SK-N-DZ (cell line): ENCODE measurements around the gene DAB1.

Source experiments
- DNase-seq: peaks from one replicate; pipeline ENCODE4 v3.0.0-alpha.2; 2015; ENCODE audit warnings: low spot score

DAB1 gene

GRCh38 chr1:57277681-57278080 lies 146.2 kb downstream of the DAB1 start:
- DNase-seq: no peak

GRCh38 chr1:57276918-57277317 lies 146.9 kb downstream of the DAB1 start:
- no peak for DNase-seq

GRCh38 chr1:57272601-57273000 lies 151.3 kb downstream of the DAB1 start:
- no peak for DNase-seq

GRCh38 chr1:57272150-57272549 lies 151.7 kb downstream of the DAB1 start:
- DNase-seq: no peak

GRCh38 chr1:57270927-57271698 lies 152.7 kb downstream of the DAB1 start:
- DNase-seq: no peak

- no peak for DNase-seq
Observed at GRCh38 chr1:57269630-57270225, 154.1 kb downstream of the DAB1 start.

- DNase-seq: no peak
Observed at GRCh38 chr1:57265104-57265503, 158.8 kb downstream of the DAB1 start.

- no peak for DNase-seq
Observed at GRCh38 chr1:57262472-57262871, 161.4 kb downstream of the DAB1 start.

GRCh38 chr1:57258557-57259325 lies 165.1 kb downstream of the DAB1 start:
- no peak for DNase-seq

GRCh38 chr1:57255945-57256344 lies 167.9 kb downstream of the DAB1 start:
- DNase-seq: no peak

GRCh38 chr1:57254022-57254421 lies 169.8 kb downstream of the DAB1 start:
- no peak for DNase-seq

GRCh38 chr1:57252597-57253294 lies 171.1 kb downstream of the DAB1 start:
- no peak for DNase-seq

- no peak for DNase-seq
Observed at GRCh38 chr1:57250021-57250420, 173.8 kb downstream of the DAB1 start.

GRCh38 chr1:57249511-57249910 lies 174.3 kb downstream of the DAB1 start:
- DNase-seq: no peak

- DNase-seq: no peak
Observed at GRCh38 chr1:57248830-57249229, 175.0 kb downstream of the DAB1 start.

GRCh38 chr1:57238233-57238781 lies 185.6 kb downstream of the DAB1 start:
- DNase-seq: no peak

- DNase-seq: no peak
Observed at GRCh38 chr1:57235730-57236510, 187.9 kb downstream of the DAB1 start.

GRCh38 chr1:57234459-57234858 lies 189.4 kb downstream of the DAB1 start:
- DNase-seq: no peak

GRCh38 chr1:57232500-57232899 lies 191.4 kb downstream of the DAB1 start:
- no peak for DNase-seq

GRCh38 chr1:57229998-57230397 lies 193.9 kb downstream of the DAB1 start:
- no peak for DNase-seq

- no peak for DNase-seq
Observed at GRCh38 chr1:57229076-57229475, 194.8 kb downstream of the DAB1 start.
